ENCODE data around the gene TAGAP.

Gene TAGAP

GRCh38 chr6:159044899-159045727 lies at the start of gene TAGAP:
TAGAP (minus strand) TSS chr6:159044991; CDS start chr6:159044146, 845 bp downstream.
- in situ Hi-C loops (cut with MboI; ENCODE audit: low sequenced_read_pairs), result loop anchor here (5.0 kb wide), 1 partner anchor 57 kb away; no protein-coding TSS in a partner anchor

GRCh38 chr6:159093609-159094443 lies 49.0 kb upstream of the TAGAP start:
- in situ Hi-C loops (cut with MboI; ENCODE audit: low sequenced_read_pairs), result no loop called here

DNA sequence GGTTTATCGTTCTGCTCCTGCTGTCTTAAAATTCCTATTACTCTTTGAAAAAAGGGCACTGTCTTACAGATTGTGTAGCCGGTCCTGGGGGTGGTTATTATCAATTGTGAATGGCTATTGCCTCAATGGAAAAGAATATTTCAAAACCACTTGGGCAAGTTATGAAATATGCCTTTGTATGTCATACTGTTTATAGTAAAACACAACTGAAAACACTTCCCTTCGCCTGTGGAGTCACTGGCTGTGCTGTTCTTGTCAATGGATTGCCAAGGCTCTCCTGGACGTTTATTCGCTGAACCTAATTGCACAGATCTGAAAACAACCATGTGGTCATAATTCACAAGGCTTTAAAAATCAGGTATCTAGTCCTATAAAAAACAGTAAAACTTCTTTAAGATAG lies 47.8 kb upstream of the TAGAP start:
- in situ Hi-C loops (cut with MboI; ENCODE audit: low sequenced_read_pairs), result no loop called here

GRCh38 chr6:159090530-159091480 lies 46.0 kb upstream of the TAGAP start:
- in situ Hi-C loops (cut with MboI; ENCODE audit: low sequenced_read_pairs), result no loop called here

- in situ Hi-C loops (cut with MboI; ENCODE audit: low sequenced_read_pairs), result no loop called here
These were observed 45.1 kb upstream of the TAGAP start for GRCh38 chr6:159089909-159090308.

DNA sequence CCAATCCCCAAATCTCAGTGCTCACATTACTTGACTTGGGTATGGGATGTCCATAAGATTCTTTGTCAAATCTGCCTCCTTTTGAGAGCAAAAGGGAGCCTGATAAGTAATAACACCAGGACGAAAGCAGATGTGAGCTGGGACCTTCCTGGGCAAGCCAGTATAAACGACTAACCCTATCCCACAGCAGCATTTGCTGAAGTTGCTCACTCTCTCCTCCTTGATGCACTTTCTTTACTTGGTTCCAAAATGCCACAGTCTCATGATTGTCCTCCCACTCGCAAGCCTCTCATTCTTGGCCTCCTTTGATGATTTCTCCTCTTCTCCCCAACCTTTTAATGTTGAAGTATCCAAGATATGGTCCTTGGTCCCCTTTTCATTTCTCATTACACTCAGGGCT lies 44.7 kb upstream of the TAGAP start:
- in situ Hi-C loops (cut with MboI; ENCODE audit: low sequenced_read_pairs), result no loop called here

- in situ Hi-C loops (cut with MboI; ENCODE audit: low sequenced_read_pairs), result no loop called here
These were observed 41.3 kb upstream of the TAGAP start for GRCh38 chr6:159086033-159086618.

DNA sequence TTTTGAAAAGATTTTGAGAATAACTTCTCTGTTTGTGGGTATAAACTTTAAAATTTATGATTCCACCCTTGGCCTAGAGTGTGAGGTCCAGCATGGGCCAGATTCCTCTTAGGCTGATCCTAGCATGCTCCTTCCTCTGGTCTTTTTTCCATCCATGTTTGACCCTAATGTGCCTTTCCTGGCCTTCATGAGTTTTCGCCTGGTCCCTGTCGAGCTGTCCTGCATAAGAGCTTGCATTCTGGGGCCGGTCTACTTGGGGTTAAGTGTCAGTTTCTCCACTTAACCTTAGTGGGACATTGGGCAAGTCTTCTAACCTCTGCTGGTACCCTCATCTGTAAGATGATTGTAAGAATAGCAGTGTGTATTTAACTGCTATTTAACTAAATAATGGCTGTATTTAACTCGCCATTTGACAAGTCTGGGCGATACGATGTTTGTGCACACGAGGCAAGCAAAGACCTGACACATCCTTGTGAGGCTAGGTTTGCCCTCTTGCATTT lies 40.7 kb upstream of the TAGAP start:
- in situ Hi-C loops (cut with MboI; ENCODE audit: low sequenced_read_pairs), result no loop called here

GRCh38 chr6:159084493-159085091 lies 39.8 kb upstream of the TAGAP start:
- in situ Hi-C loops (cut with MboI; ENCODE audit: low sequenced_read_pairs), result no loop called here

- in situ Hi-C loops (cut with MboI; ENCODE audit: low sequenced_read_pairs), result no loop called here
These were observed 38.4 kb upstream of the TAGAP start for GRCh38 chr6:159083146-159083545.

GRCh38 chr6:159082039-159082815 lies 37.4 kb upstream of the TAGAP start:
- in situ Hi-C loops (cut with MboI; ENCODE audit: low sequenced_read_pairs), result no loop called here

- in situ Hi-C loops (cut with MboI; ENCODE audit: low sequenced_read_pairs), result no loop called here
These were observed 35.6 kb upstream of the TAGAP start for GRCh38 chr6:159080217-159080976.

DNA sequence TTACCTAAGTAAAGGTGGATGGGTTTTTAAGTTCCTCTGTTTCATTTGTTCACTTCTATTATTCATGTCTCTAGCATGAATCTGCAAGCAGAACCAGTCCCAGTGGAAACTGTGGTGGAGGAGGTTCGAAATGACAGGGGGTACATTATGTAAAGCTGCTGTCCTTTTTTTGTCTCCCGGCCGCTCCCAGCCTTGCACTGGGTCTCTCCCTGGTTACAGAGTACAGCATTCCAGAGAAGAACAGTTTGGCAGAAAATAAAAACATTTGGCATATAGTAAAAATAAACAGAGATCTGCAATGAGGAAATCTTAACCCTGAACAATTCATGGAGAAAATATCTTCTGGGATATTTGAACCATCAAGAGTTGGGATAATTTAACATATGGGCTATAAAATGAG lies 34.6 kb upstream of the TAGAP start:
- in situ Hi-C loops (cut with MboI; ENCODE audit: low sequenced_read_pairs), result no loop called here

DNA sequence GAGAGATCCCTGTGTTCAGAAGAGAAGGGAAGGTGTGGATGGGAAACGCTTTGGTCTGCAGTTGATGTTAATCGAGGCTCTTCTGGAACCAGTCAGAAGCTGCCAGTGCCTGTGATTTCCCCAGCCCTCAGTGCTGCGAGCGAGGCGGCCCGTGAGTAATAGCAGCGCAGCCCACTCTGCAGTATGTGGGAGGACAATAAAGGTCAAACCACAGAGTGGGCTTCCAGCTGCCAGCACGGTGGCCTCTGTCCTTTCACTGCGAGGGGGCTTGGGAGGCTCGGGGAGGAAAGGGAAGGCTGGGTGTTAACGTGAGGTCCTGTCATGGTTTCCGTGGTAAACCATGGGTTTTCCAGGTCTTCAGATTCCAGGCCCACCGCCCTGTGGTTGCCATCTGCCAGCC lies 32.3 kb upstream of the TAGAP start:
- in situ Hi-C loops (cut with MboI; ENCODE audit: low sequenced_read_pairs), result no loop called here

- in situ Hi-C loops (cut with MboI; ENCODE audit: low sequenced_read_pairs), result no loop called here
These were observed 30.9 kb upstream of the TAGAP start for GRCh38 chr6:159075506-159076228.

DNA sequence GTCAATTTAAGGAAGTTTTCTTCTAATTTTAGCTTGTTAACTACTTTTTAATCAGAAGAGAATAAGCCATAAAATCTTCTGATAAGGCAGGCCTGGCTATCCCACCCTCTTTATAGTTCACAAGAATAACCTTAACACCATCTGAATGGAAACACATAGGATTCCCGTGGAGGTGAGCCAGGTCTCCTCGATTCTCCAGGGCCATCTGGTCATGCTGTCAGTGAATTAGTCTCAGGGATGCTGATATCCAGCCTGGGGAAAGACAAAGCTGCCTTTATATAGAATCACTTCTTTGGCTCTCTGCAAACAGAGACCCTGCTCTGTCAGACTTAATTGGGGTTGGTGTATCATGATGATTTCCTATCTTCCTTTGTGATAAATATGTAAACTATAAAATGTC lies 30.1 kb upstream of the TAGAP start:
- in situ Hi-C loops (cut with MboI; ENCODE audit: low sequenced_read_pairs), result no loop called here

GRCh38 chr6:159074120-159074684 lies 29.4 kb upstream of the TAGAP start:
- in situ Hi-C loops (cut with MboI; ENCODE audit: low sequenced_read_pairs), result no loop called here

Data from HL-60/S4 treated with phorbol 12-myristate 13-acetate at 8.2 ng/mL for 4 days and 3 days (cell line).